CD4-positive, alpha-beta T cell (primary cell): ENCODE results near the gene PMF1. TPM values are rescaled to one million over a fixed set of nuclear protein-coding genes. Genes with fewer than 3 reads are reported as not detected.

ENCODE experiments used
- ATAC-seq: fragments of 200-7000 bp; cut with Tn5 transposase; one replicate; pipeline ENCODE4 v1.10.0; 2022; ENCODE audit warnings: mild to moderate bottlenecking; ENCODE audit not compliant: poor library complexity
- CTCF ChIA-PET: fragments of 350-600 bp; sonication (Branson Sonifier 250); formaldehyde crosslinking; loops from one replicate; lab custom pipeline; 2021; ENCODE audit warnings: antibody characterized with exemption, inconsistent platforms; lab: Charles Lee
- POLR2A ChIA-PET: fragments of 350-600 bp; sonication (Branson Sonifier 250); formaldehyde crosslinking; loops from one replicate; lab custom pipeline; 2021; ENCODE audit warnings: antibody characterized with exemption, inconsistent platforms; lab: Charles Lee
- DNase-seq, 14 experiments: peaks; one replicate each; pipeline ENCODE4 v3.0.0-alpha.2; 2013 to 2020; ENCODE audit warnings: mixed read lengths in 2 of 14
- H3K27ac ChIP-seq, 2 donors: one replicate each; pipeline versions ENCODE4 v1.5.1 to v1.7.0; 2013; ENCODE audit warnings: low read length in 2 of 2, low read depth in 1 of 2, mild to moderate bottlenecking in 1 of 2
- H3K27me3 ChIP-seq, 2 experiments: 1 replicate in 1 of 2; 2 replicates in 1 of 2; pipeline versions ENCODE4 v1.6.1 to v1.7.0; 2013; ENCODE audit warnings: low read length in 2 of 2, control low read depth in 1 of 2, mild to moderate bottlenecking in 1 of 2, moderate library complexity in 1 of 2; ENCODE audit not compliant: insufficient read depth in 2 of 2, control insufficient read depth in 1 of 2
- H3K36me3 ChIP-seq: one replicate; pipeline ENCODE4 v1.6.1; 2013; ENCODE audit warnings: low read length, control low read depth; ENCODE audit not compliant: insufficient read depth
- H3K4me1 ChIP-seq: one replicate; pipeline ENCODE4 v1.6.1; 2013; ENCODE audit warnings: low read length, control low read depth; ENCODE audit not compliant: insufficient read depth
- H3K4me3 ChIP-seq: one replicate; pipeline ENCODE4 v1.5.1; 2013; ENCODE audit warnings: mild to moderate bottlenecking, low read length, moderate library complexity
- H3K9me3 ChIP-seq, 2 experiments: 1 replicate in 1 of 2; 2 replicates in 1 of 2; pipeline versions ENCODE4 v1.6.1 to v1.7.0; 2013; ENCODE audit warnings: low read length in 2 of 2, mild to moderate bottlenecking in 2 of 2, control low read depth in 1 of 2, moderate library complexity in 1 of 2; ENCODE audit not compliant: control insufficient read depth in 1 of 2, insufficient read depth in 1 of 2
- H3K27ac Mint-ChIP-seq: one replicate; pipeline ENCODE4 v1.8.0; 2020; ENCODE audit warnings: mixed read lengths
- H3K27me3 Mint-ChIP-seq: one replicate; pipeline ENCODE4 v1.8.0; 2021; ENCODE audit warnings: mixed read lengths
- H3K36me3 Mint-ChIP-seq: one replicate; pipeline ENCODE4 v1.8.0; 2021; ENCODE audit warnings: low read depth, mixed read lengths
- H3K4me1 Mint-ChIP-seq: one replicate; pipeline ENCODE4 v1.8.0; 2021; ENCODE audit warnings: low read depth, mixed read lengths
- H3K4me3 Mint-ChIP-seq: one replicate; pipeline ENCODE4 v1.8.0; 2020; ENCODE audit warnings: mild to moderate bottlenecking, mixed read lengths
- H3K9me3 Mint-ChIP-seq: one replicate; pipeline ENCODE4 v1.8.0; 2020; ENCODE audit warnings: mixed read lengths
- intact Hi-C, 2 experiments: fragments of 100-400 bp; cut with DNase I in 1 of 2; cut with micrococcal nuclease in 1 of 2; formaldehyde crosslinking; loops; one replicate each; pipeline versions ENCODE4 v1.15.1 to v1.9.0; 2023 to 2025; cut with DNase I, micrococcal nuclease
- total RNA-seq, 174 experiments: library from RNA in 2 of 174; stranded (reverse) in 2 of 174; gene quantifications; one replicate each; pipeline ENCODE4 v1.2.3 and lab custom pipeline; 2021 to 2026
- TF ChIP-seq, protein P1 (sequence below): fragments of 200-600 bp; IDR thresholded peaks from one replicate; pipeline ENCODE4 v1.8.0; 2022; ENCODE audit warnings: antibody characterized with exemption, mild to moderate bottlenecking

PMF1 gene
- total RNA-seq, 2 experiments from 2014 or later = 58.0 to 61.2 TPM

DNA sequence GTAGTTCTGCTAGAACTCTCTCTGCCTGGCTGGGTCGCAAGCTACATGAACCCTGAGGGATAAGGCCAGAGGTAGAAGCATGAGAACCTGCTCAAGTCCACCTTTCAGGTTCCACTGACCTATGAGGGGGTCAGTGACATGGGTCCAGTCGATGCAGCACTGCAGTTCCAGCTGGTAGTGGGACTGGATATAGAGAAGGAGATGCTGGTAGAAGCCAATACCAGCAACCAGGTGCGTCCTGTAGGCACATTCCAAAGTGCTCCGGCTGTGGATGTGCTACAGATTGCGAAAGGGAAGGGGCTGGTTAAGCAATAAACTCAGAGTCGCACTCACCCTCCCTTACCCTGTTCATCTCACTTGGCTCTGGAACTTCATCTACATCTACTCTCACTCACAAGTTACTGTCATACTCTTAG, 64.2 kb downstream of the PMF1 start:
- Histone ChIP-seq H3K4me3 (no peak overlapping the region), H3K27ac (no peak overlapping the region), H3K27me3 (no peaks in the 10 kb centered on the region), H3K4me1 (peaks cover 15% of the 10 kb centered on the region), H3K36me3 (peaks cover 68% of the 10 kb centered on the region), H3K9me3 (no peaks in the 10 kb centered on the region)
- H3K4me1 Mint-ChIP-seq = peaks cover 24% of the 10 kb centered on the region
- no peak overlapping the region for H3K27ac Mint-ChIP-seq
- H3K9me3 Mint-ChIP-seq = no peaks in the 10 kb centered on the region
- ChIA-PET CTCF (no interaction called here), POLR2A (no interaction called here)
- TF ChIP-seq, protein P1, sequence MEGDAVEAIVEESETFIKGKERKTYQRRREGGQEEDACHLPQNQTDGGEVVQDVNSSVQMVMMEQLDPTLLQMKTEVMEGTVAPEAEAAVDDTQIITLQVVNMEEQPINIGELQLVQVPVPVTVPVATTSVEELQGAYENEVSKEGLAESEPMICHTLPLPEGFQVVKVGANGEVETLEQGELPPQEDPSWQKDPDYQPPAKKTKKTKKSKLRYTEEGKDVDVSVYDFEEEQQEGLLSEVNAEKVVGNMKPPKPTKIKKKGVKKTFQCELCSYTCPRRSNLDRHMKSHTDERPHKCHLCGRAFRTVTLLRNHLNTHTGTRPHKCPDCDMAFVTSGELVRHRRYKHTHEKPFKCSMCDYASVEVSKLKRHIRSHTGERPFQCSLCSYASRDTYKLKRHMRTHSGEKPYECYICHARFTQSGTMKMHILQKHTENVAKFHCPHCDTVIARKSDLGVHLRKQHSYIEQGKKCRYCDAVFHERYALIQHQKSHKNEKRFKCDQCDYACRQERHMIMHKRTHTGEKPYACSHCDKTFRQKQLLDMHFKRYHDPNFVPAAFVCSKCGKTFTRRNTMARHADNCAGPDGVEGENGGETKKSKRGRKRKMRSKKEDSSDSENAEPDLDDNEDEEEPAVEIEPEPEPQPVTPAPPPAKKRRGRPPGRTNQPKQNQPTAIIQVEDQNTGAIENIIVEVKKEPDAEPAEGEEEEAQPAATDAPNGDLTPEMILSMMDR = no peak
- H3K4me3 Mint-ChIP-seq = no peak overlapping the region
- no peaks in the 10 kb centered on the region for H3K27me3 Mint-ChIP-seq
- DNase-seq (no peak), ATAC-seq (no peak)
- peaks cover 73% of the 10 kb centered on the region for H3K36me3 Mint-ChIP-seq
- intact Hi-C loops = no loop called here

DNA sequence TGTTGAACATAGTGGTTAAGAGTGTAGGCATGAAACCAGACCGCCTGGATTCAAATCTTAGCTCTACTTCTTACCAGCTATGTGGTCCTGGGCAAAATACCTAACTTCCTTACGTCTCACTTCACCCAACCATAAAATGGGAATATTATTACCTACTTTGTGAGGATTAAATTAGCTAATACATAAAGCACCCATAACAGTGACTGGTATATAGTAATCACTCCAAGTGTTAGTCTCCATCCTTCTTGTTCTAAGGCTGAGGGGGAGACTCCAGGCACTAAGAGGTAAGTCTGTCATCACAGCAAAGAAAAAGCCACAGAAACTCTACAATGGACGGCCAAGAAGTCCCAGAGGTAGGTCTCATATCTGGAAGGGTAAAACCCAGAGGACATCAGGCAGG, 67.0 kb downstream of the PMF1 start:
- Histone ChIP-seq H3K36me3 (peaks cover 41% of the 10 kb centered on the region), H3K4me1 (peaks cover 34% of the 10 kb centered on the region), H3K4me3 (no peak overlapping the region), H3K9me3 (no peaks in the 10 kb centered on the region), H3K27ac (no peak overlapping the region), H3K27me3 (no peaks in the 10 kb centered on the region)
- no peaks in the 10 kb centered on the region for H3K9me3 Mint-ChIP-seq
- peak overlapping the region; percentile 73 for H3K4me3 Mint-ChIP-seq
- no peaks in the 10 kb centered on the region for H3K27me3 Mint-ChIP-seq
- POLR2A ChIA-PET = interaction anchor here (1.2 to 1.3 kb wide), 2 partner anchors 16 to 34 kb away, joined by 3 read pairs; partner anchors contain the start of gene GLMP
- no peak for ATAC-seq
- H3K27ac Mint-ChIP-seq = no peak overlapping the region
- TF ChIP-seq, protein P1 = no peak
- CTCF ChIA-PET = no interaction called here
- H3K4me1 Mint-ChIP-seq = peaks cover 47% of the 10 kb centered on the region
- H3K36me3 Mint-ChIP-seq = peaks cover 58% of the 10 kb centered on the region
- DNase-seq = no peak
- intact Hi-C loops = loop anchor here in 1 of 2 experiments (5.0 kb wide), 2 partner anchors 88 to 462 kb away; partner anchors contain the start of genes MRPL24 and SLC25A44

DNA sequence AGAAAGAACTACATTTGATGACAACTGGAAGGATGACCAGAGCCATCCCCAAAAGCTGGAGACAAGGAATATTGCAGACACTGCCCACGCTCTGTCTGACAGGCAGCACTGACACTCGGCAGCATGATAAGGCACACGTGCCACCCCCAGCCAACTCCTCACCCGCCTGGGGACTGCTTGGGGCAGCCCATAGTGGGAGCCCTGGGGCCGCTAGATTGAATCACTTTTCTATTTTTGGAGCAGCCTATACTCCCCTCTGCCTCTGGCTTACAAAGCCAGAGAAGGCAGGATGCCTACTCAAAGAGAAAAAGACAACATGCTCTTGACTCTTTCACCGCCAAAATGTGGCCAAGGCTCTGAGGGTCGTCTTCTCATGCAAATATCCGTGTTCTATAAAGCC, 68.5 kb downstream of the PMF1 start:
- peaks cover 36% of the 10 kb centered on the region for H3K4me1 ChIP-seq
- peak in 6 of 14 experiments; percentile 8 to 54 (median 24) for DNase-seq

More for the DNA sequence above, 68.5 kb downstream of the PMF1 start:
- Mint-ChIP-seq H3K27ac (peak overlapping the region; percentile 86), H3K9me3 (no peaks in the 10 kb centered on the region), H3K4me3 (peak overlapping the region; percentile 97), H3K36me3 (peaks cover 46% of the 10 kb centered on the region), H3K27me3 (no peaks in the 10 kb centered on the region), H3K4me1 (peaks cover 47% of the 10 kb centered on the region)
- Histone ChIP-seq H3K9me3 (no peaks in the 10 kb centered on the region), H3K27ac (peak overlapping the region in 1 of 2 donors; percentile 82), H3K27me3 (no peaks in the 10 kb centered on the region), H3K4me3 (peak overlapping the region; percentile 79), H3K36me3 (peaks cover 42% of the 10 kb centered on the region)
- ATAC-seq = peak; percentile 24
- intact Hi-C loops = loop anchor here in 1 of 2 experiments (5.0 kb wide), 2 partner anchors 89 to 461 kb away; partner anchors contain the start of genes MRPL24 and SLC25A44
- CTCF ChIA-PET = interaction anchor here (1.9 kb wide), 1 partner anchor 56 kb away, joined by 5 read pairs; no protein-coding TSS in a partner anchor
- TF ChIP-seq, protein P1 = no peak
- POLR2A ChIA-PET = interaction anchor here (1.2 to 2.9 kb wide), 4 partner anchors 32 to 220 kb away, joined by 3 to 33 read pairs (median 9); partner anchors contain the start of genes MEF2D and PMF1
